HG03571 (cell line): ENCODE results near the gene EGFL6.
"Not testable (repeated sequence)": the region's sequence is repeated elsewhere in the genome, so short reads cannot be mapped to it uniquely, and the experiment has no call there.

Experiments used
- ATAC-seq: cut with Tn5 transposase; IDR thresholded peaks from one replicate; pipeline ENCODE4 v1.9.1; 2021; ENCODE audit not compliant: unreplicated experiment

Gene EGFL6

DNA sequence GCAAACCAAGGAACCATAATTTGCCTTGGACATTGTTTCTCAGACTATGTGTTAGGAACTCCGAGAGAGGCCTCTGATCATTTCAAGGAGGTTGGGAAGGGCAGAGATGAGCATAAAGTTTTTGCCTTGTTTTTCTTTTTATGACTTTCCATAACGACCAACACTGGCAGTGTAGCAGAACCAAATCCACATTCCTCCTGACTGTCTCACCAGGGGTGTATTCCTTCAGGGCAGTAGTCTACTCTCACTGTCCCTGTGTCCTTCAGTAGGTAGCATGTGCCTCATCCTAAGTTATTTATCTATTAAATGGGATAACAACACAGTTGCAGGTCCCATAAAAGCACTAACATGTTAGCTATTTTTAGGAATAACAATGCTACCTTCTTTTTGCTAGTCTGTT is 20.8 kb downstream of the EGFL6 start:
- no peak for ATAC-seq

DNA sequence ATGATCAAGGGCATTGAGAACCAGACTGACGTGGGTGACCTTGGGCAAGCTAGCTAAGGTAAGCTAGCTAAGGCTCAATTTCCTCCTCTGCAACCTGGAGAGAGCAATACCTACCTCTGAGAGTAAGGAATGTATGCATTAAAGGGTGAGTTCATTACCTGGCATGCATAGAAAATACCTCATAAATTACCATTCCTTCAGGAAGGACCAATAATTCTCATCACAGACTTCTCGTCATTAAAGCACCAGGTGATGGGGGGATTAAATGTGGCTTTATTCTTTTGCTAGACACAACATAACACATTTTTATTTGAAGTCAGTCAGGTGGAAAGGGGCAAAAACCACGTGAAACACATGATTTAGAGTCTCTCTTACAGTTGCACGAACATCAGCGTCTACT is 21.5 kb downstream of the EGFL6 start:
- ATAC-seq = no peak

DNA sequence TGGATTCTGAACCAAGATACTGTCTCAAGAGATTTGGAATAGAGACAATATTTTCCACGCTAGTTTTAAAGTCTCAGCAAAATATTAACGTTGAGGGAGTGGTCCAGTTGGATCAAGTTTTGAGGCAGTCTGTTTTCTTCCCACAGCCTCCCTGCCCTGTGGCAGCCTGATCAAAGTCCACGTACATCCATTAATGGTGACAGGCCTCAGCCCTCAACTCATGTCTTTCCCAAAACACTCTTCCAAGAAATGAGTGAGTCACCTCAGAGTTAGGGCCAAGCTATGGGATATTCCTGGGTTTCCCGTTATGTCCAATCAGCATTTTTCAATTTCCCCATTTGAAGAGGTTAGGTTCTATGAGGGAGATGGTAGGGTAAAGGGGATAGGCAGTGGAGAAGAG is 28.5 kb downstream of the EGFL6 start:
- ATAC-seq = no peak

DNA sequence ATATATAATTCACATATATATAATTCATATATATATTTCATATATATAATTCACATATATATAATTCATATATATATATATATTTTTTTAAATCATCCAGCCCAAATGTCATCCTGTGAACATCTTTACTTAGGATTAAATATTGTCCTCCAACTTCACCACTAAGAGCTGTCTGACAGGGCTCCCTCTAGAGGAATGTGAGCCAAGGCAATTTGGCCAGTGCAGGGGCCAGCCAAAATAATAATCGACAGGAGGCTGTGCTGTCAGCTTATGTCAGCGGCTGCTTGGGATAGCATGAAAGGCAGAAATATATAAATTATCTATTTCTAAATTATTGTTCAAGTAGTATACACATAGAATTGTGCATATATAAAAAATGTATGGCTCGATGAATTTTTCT is 29.5 kb downstream of the EGFL6 start:
- ATAC-seq = no peak

DNA sequence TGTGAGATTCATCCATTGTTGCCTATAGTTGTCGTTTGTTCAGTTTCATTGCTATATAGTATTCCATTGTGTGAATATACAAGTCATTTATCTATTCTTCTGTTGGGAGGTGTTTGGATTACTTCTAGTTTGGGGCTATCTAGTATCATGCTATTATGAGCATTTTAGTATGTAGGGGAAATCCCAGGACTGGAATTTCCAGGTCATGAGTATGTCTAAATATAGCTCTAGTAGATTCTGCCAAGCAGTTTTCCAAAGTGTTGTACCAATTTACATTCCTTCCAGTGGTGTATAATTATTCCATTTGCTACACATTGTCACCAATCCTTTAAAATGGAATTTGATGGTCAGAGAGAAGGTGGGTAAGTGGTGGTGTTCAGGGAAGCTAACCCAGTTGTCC is 30.1 kb downstream of the EGFL6 start:
- no peak for ATAC-seq

DNA sequence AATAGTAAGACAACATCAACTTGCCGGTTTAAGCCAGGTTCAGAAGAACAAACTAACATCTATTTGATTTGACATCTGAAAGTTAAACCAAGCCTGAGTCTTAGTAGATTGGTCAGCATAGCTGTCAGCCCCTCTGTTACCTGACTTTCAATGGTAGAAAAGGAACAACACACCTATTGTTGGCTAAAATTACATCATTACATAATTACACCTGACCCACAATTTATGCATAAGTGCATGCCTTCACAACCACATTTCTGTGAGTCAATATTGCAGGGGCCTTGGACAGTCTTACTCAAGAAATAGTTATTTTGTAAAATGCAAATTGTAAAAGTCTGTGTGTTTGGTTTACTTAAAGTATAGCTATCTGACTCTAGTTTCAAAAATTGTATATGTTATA is 36.2 kb downstream of the EGFL6 start:
- no peak for ATAC-seq

DNA sequence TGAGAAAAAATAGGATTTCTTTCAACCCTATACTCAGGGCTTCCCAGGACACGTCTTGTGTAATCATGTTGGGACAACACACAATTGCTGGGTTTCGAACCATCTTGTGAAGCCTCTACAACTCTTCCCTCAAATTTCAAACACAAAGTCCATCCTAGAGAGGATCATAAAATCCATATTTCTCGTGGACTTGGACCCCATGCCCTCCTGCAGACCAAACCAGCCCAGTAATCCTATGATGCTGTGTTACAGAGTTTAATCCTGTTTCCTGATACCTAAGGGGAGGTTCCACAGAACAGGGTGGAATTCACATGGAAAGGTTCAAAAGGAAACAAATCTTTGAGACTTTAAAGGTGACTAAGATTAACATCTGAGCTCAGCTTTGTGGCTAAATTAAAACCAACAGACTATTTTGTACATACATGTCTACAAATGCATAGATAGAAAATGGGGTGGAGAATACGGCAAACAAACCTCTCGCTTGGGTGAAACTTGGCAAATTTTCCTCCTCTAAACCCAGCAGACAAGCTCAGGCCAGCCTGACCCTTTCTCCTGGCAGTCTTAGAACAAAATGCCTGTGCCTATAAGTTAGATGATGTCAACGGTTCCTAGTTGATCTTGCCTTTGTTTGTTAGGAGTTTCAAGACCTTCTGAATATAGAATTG is 38.1 kb downstream of the EGFL6 start:
- ATAC-seq = no peak

DNA sequence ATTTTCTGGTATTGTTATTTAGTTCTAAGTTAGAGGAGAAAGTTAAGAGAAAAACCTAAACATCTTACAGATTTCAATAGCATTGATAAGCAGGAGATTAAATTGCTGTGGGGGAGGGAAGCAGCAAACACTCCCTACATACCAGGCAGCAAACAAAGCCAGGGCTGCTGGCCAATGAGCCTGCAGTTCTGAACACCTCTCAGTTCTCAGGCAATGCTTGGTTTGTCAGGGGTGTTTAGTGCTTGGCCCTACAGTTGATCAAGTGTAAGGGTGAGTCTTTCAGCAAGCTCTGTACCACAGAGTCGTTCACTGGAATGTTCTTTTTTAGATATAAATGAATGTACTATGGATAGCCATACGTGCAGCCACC is 38.6 kb downstream of the EGFL6 start:
- no peak for ATAC-seq

DNA sequence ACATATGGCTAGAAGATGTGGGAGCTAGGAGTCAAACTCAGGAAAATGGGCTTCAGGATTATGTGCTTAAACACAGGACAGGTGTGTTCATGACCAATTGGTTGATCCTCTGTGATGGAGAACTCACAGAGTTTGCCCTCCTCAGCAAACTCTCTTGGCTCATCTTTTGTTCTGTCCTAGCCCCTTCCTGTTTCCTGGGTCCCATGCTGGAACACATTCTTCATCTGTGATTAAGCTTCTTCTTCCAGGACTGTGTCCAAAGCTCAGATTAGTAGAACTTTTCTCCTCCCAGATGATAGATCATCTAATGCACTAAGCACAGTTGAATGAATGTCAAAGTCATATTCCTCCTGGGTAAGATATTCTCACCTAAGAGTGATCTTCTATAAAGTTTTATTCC is 44.8 kb downstream of the EGFL6 start:
- no peak for ATAC-seq

DNA sequence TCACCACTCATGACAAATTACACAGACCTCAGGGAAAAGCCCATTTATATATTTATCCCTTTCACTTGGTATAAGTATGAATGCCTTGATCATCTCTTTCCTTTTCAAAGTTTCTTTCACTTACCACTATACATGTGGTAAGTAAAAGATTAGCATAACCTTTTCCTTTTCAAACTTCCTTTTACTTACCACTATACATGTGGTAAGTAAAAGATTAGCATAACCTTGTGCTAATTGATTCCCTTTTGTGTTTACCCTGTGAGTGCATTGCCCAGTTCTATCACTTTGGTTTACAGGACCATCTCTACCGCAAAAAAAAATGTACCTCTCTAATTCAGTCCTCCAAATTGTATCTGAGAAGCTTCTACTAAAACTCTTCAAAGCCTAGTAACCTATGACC is 50.8 kb downstream of the EGFL6 start:
- ATAC-seq = no peak

DNA sequence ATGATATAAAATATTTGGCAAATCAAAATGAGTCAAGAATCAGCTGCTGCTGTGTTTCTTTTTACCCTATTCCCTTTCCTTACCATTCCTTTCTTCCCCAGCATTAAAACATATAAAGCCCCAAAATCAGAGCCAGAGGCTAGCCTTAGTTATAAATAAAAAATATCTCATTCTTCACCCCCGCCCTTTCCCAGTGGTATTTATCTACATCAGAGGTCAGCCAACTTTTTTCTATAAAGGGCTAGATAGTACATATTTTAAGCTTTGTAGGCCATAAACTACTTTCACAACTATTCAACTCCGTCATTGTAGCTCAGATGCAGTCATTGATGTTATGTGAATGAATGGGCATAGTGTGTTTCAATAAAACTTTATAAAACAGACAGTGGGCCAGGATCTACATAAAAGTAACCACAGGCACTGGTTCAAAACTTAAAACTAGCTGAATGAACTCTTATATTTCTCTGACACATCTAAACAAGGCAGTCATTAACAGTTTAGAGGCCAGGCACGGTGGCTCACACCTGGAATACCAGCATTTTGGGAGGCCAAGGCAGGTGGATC is 53.1 kb downstream of the EGFL6 start:
- ATAC-seq = no peak

DNA sequence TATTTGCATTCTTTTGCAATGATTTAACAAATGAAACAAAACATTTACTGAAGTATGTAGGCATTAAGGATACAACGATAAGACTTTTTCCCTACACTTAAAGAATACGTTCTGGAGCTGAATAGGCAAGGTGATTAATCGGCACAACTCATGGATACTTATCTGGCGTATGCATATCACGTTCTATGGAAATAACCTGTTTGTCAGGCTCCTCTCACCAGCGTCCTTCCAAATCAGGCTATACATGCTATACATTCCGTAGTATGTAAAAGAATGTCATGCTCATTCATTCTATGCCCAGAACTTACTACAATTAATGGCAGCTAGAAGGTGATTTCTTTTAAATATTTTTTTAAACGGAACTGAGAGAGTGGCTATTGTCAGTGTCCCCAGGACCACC is 57.9 kb downstream of the EGFL6 start:
- ATAC-seq = no peak

DNA sequence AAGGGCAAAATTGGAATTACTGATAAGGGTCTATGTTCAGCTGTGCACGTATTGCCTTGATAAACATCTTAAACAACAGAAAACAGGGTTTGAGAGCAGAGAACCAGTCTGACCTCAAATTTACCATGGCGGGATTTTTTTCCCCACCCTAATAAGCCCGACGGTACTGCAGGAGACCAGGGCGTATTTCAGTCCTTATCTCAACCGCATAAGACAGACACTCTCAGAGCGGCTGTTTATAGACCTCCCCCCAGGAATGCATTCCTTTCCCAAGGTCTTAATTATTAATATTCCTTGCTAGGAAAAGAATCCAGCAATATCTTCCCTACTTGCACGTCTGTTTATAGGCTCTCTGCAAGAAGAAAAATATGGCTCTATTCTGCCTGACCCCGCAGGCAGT is 67.8 kb downstream of the EGFL6 start:
- ATAC-seq = not testable (repeated sequence)

DNA sequence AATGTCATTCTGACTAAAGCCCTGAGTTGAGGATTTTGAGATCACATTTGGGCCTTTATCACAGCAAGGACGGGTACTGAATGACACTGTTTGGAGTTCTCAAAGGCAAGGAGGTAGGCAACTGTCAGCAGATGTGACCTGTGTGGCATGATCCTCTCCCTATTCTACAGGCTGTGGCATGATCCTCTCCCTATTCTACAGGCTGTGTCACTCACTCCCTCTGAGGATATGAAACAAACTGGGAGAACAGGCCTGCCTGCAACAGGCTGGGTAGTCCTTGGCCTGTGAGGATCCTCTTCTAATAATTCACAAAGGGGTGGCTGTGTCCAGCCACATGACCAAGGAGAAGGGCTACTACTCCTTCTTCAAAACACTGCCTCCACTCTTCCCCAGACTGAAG is 68.6 kb downstream of the EGFL6 start:
- ATAC-seq = no peak

DNA sequence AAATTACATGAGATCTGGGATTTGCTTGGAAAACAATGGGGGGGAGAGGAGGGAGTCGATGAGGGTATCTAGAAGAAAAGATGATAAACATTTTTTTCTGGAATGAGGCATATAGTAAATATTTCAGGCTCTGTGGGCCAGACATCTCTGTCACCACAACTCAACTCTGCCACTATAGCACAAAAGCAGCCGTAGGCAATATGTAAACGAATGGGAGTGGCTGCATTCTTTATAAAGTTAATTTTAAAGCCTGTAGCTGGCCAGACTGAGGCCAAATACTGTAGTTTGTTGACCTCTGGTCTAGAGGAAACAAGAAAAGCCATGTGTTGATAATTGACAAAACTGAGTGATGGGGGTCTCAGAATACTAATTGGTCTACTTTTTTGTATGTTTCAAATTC is 69.4 kb downstream of the EGFL6 start:
- ATAC-seq = no peak

DNA sequence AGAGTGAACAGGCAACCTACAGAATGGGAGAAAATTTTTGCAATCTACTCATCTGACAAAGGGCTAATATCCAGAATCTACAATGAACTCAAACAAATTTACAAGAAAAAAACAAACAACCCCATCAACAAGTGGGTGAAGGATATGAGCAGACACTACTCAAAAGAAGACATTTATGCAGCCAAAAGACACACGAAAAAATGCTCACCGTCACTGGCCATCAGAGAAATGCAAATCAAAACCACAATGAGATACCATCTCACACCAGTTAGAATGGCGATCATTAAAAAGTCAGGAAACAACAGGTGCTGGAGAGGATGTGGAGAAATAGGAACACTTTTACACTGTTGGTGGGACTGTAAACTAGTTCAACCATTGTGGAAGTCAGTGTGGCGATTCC is 72.3 kb downstream of the EGFL6 start:
- not testable (repeated sequence) for ATAC-seq

DNA sequence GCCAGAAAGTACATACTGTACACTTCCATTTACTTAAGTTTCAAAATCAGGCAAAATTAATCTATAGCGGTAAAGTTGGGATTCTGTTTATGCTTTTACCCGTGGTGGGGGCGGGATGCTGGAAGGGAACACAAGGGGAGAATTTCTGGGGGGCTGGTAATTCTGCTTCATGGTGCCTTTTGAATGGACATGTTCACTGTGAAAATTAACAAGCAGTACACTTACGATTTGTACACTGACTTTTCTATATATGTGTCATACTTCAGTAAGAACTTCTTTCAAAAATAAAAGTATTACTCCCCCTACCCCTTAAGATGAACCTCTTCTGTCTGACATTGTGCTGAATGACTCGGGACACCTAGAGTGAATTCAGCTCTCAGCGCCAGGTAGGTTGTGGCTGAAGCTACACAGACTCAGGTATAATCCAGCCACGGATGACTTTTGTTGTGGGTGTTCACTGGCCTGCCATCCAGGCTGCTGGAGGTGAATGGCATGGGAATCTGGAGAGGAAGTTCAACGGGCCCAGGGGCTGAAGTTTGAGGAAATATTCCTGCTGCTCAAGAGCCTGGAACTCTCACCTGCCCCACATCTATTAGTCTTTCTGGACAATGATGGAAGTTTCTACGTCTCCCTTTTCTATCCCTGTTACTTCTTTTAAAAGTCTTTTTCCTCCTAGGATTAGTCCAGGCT is 76.2 kb downstream of the EGFL6 start:
- ATAC-seq = no peak

DNA sequence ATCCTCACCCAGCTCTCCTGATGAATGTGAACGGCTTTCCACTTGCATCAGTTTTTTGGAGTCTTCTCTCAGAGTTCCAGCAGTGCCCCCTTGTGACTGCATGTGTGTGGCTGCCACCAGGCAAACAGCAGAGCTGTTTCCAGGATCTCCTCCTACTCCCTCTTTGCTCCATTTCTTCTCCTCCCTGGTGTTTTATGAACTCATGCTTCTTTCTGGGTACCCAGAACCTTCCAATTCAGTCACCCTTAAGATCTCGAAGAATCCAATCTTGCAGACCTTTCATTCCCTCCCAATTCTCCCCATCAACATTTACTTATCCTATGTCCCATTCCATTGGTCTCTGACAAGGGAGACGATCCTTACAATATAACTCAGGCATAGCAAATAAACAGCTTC is 76.8 kb downstream of the EGFL6 start:
- ATAC-seq = no peak

DNA sequence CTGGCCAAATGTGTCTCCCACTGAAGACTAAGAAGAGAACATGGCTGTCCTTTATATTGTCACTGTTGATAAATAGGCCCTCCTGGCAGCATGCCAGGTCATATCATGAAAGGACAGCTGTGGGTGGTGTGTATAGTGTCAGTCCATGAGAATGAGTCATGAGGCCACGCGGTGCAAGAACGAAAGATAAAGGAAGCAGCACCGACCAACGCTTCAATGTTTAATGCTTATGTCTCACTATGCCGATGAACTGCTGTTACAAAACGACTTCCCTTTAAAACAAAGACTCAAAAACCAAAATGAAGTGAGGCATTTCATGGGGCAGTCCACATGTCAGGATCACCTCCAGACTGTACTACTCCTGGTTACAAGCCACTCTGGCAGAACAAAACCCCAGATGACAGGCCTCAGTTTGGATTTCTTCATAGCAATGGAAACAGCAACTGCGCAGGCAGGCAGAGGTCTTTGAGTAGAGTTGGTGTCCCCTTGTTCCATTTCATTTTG is 78.4 kb downstream of the EGFL6 start:
- no peak for ATAC-seq

DNA sequence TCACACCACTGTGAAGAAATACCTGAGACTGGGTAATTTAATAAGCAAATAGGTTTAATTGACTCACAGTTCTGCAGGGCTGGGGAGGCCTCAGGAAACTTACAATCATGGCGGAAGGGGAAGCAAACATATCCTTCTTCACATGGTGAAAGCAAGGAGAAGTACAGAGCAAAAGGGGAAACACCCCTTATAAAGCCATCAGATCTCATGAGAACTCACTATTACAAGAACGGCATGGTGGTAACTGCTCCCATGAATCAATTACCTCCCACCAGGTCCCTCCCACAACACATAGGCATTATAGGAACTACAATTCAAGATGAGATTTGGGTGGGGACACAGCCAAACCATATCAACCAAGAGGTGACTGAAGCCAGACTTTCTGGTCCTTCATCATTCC is 78.9 kb downstream of the EGFL6 start:
- ATAC-seq = not testable (repeated sequence)

DNA sequence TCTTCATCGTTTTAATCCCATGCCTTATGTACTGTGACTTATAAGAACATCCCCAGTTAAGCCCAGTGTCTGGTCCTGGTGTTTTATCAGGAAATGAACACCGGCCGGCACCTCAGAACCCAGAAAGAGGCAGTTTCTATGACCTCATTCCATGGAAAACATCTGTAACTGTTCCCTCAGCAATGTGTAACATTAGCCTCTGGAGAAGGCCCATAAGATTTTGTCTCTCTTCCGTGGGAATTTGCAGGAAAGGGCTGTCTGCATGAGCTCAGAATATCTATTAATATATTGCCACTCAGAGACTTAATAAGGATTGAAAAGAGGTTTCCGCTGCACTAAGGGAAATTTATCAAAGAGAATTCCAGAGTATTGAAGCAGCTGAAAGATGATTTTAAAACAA is 80.4 kb downstream of the EGFL6 start:
- no peak for ATAC-seq

DNA sequence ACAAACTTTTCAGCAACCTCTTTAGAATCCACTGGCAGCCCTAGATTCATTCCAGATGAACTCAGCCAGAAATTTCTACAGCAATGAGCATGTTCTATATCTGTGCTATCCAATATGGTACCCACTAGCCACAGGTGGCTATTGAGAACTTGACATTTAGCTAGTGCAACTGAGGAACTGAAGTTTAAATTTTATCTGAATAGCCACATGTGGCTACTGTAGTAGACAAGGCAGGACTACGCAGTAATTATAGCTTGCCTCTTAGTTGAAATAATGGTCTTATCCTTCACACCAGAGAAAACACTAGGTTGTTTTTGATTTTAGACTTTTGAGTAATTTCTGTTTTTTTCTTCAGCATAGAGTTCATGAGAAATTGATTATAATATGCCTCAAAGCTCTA is 80.9 kb downstream of the EGFL6 start:
- ATAC-seq = no peak

DNA sequence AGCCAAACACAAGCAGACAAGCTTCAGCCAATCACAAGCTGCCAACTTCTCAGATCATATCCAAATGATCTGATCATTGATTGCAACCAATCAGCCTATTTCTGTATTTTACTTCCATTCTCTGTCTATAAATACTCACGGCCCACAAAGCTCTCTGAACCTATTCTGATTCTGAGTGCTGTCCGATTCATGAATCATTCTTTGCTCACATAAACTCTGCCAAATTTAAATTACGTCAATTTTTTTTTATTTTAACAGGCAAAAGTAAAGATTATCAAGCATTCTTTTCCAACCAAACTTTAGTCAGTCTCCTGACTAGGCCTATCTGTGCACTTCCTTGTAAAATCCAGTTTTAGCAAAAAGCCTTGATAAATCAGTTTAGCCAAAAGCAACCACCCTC is 81.7 kb downstream of the EGFL6 start:
- no peak for ATAC-seq
